Prostate gland (tissue), 2 donors: ENCODE data around the gene ZNF567.

ENCODE experiments used
- CTCF ChIP-seq, 4 experiments: fragments of 200-600 bp in 2 of 4; fragments of 450-650 bp in 2 of 4; sonication (generic) in 2 of 4; IDR thresholded peaks; 1 replicate in 3 of 4; 2 replicates in 1 of 4; pipeline ENCODE4 v1.5.1; 2016 to 2019; ENCODE audit warnings: antibody characterized with exemption in 4 of 4, mild to moderate bottlenecking in 2 of 4, moderate library complexity in 2 of 4
- POLR2A ChIP-seq: fragments of 450-650 bp; IDR thresholded peaks from one replicate; pipeline ENCODE4 v1.6.1; 2016; ENCODE audit warnings: antibody characterized with exemption, mild to moderate bottlenecking

GRCh38 chr19:36638862-36639510, 48.4 kb upstream of the ZNF567 start:
- TF ChIP-seq POLR2A: no peak
- TF ChIP-seq CTCF (IDR thresholded peaks at IDR 0.05): no peak
